Heart left ventricle (tissue), 16 donors: ENCODE measurements around the gene CUL4A. TPM values are rescaled to one million over a fixed set of nuclear protein-coding genes. Genes with fewer than 3 reads are reported as not detected.

ENCODE experiments used
- ATAC-seq, 4 donors: fragments of 200-7000 bp; cut with Tn5 transposase; one replicate each; pipeline ENCODE4 v1.9.1; 2020 to 2022; ENCODE audit warnings: moderate library complexity in 4 of 4, mild to moderate bottlenecking in 3 of 4, moderate number of reproducible peaks in 1 of 4
- DNase-seq, 5 donors: peaks; one replicate each; pipeline ENCODE4 v3.0.0-alpha.2; 2020
- H3K27ac ChIP-seq, 12 donors: fragments of 200-600 bp; sonication (generic) in 4 of 12; one replicate each; pipeline versions ENCODE4 v1.5.0 to v1.8.0; 2016 to 2022; ENCODE audit warnings: mild to moderate bottlenecking in 2 of 12
- H3K27me3 ChIP-seq, 9 donors: fragments of 200-600 bp; sonication (generic) in 2 of 9; one replicate each; pipeline versions ENCODE4 v1.5.1 to v1.8.0; 2016 to 2022; ENCODE audit warnings: mild to moderate bottlenecking in 3 of 9
- H3K36me3 ChIP-seq, 9 donors: fragments of 200-600 bp; sonication (generic) in 2 of 9; one replicate each; pipeline versions ENCODE4 v1.5.0 to v1.8.0; 2018 to 2022; ENCODE audit warnings: mild to moderate bottlenecking in 2 of 9
- H3K4me1 ChIP-seq, 12 donors: fragments of 200-600 bp; sonication (generic) in 4 of 12; one replicate each; pipeline versions ENCODE4 v1.5.0 to v1.8.0; 2016 to 2022; ENCODE audit warnings: mild to moderate bottlenecking in 3 of 12
- H3K4me3 ChIP-seq, 12 donors: fragments of 200-600 bp; sonication (generic) in 4 of 12; one replicate each; pipeline versions ENCODE4 v1.5.0 to v1.8.0; 2017 to 2022; ENCODE audit warnings: mild to moderate bottlenecking in 9 of 12, moderate library complexity in 4 of 12
- H3K9me3 ChIP-seq, 12 donors: fragments of 200-600 bp; sonication (generic) in 4 of 12; one replicate each; pipeline versions ENCODE4 v1.5.0 to v1.8.0; 2016 to 2022; ENCODE audit warnings: mild to moderate bottlenecking in 1 of 12
- CTCF ChIP-seq, 12 donors: fragments of 200-600 bp; sonication (generic) in 4 of 12; IDR thresholded peaks; one replicate each; pipeline versions ENCODE4 v1.5.0 to v1.8.0; 2018 to 2022; ENCODE audit warnings: antibody characterized with exemption in 12 of 12, mild to moderate bottlenecking in 5 of 12
- POLR2A ChIP-seq, 2 donors: fragments of 450-650 bp; IDR thresholded peaks; one replicate each; pipeline ENCODE4 v1.6.1; 2017; ENCODE audit warnings: antibody characterized with exemption in 2 of 2, mild to moderate bottlenecking in 2 of 2, moderate library complexity in 2 of 2
- WGBS, 4 donors: extraction: QIAGEN DNeasy Blood & Tissue Kit in 2 of 4; methylation state at CpG; one replicate each; pipeline versions ENCODE4 v1.1.5 to v1.1.7; 2013 to 2018; 5-methylcytosine and 5-hydroxymethylcytosine counted together
- intact Hi-C, 10 donors: fragments of 100-400 bp; cut with DNase I; formaldehyde crosslinking; loops; one replicate each; pipeline versions ENCODE4 v1.11.1 to v1.14.2; 2022
- polyA plus RNA-seq, 2 donors: library from polyadenylated mRNA; stranded (reverse); fragments of 200-250 nt; gene quantifications; one replicate each; pipeline ENCODE4 v1.2.3, GENCODE V29; 2013
- total RNA-seq, 9 donors: library from RNA; depleted of rRNA in 2 of 9; stranded (reverse); fragments of >200 nt in 2 of 9; fragmentation: NEBNext Ultra II Directional in 3 of 9; extraction: Animal tissue kit (Norgen Biotek cat#: 25700) in 3 of 9; gene quantifications; one replicate each; pipeline versions ENCODE4 v1.1.0 to v1.2.4, GENCODE V29; 2016 to 2023
- donor health status: ischemic (EF 13 %, LVEDD 7.1; RV severe dilation, severe dysfunction).
- donor health status: healthy with polysubstance abuse.
- donor health status: DM: no; HTN: yes; CAD: no.
- donor health status: DM: no; HTN: no; CAD: no.
- donor health status: ischemic (EF 25% LVEDD 6.9; RV normal size, moderate dysfunction).
- donor health status: ischemic (EF 25% LVEDD 5.7; RV mildly dilated, moderate dysfunction).
- donor health status: healthy.
- donor health status: DM: yes; HTN: yes; CAD: no.
- donor health status: ischemic (EF 35%, LVEDD 5.7; RV mildly dilated, moderate dysfunction).
- donor health status: nonischemic (EF 11% LVEDD 7.7; RV severe dilation, severe dysfunction).
- donor health status: DM: yes; HTN: yes; CAD: no.
- donor health status: PGD.
- donor health status: ischemic (EF 29% LVEDD 5.4; RV normal size, mild dysfunction).
- donor health status: nonischemic (EF 23%, LVEDD 6.1; RV moderate dilation, normal function).

CUL4A gene
- total and polyA plus RNA-seq, 11 donors = 29.7 to 121 (median 109) TPM

GRCh38 chr13:113298043-113298945 is 88.9 kb downstream of the CUL4A start:
- no peaks in the 10 kb centered on the region for H3K9me3 ChIP-seq
- WGBS, 4 donors = 36 to 41% (median 37%) methylated on average over 19 of the region's 19 CpGs
- intact Hi-C loops = loop anchor here in 4 of 10 donors (5.0 to 10.0 kb wide), 3 partner anchors 81 to 97 kb away; no protein-coding TSS in a partner anchor
- peaks cover 0 to 21% (median 5%) of the 10 kb centered on the region in 9 donors for H3K36me3 ChIP-seq
- peak overlapping the region in 8 of 12 donors; percentile 88 to 95 (median 92) for H3K27ac ChIP-seq
- ATAC-seq (no peak), DNase-seq (no peak)
- no peak for TF ChIP-seq POLR2A (IDR thresholded peaks at IDR 0.05)
- no peak for TF ChIP-seq CTCF (IDR thresholded peaks at IDR 0.05)
- H3K27me3 ChIP-seq = no peaks in the 10 kb centered on the region
- peaks cover 0 to 51% (median 23%) of the 10 kb centered on the region in 12 donors for H3K4me1 ChIP-seq
- peak overlapping the region; percentile 77 to 98 (median 88) for H3K4me3 ChIP-seq

GRCh38 chr13:113299951-113300350 is 90.5 kb downstream of the CUL4A start:
- ATAC-seq (no peak), DNase-seq (no peak)
- no peaks in the 10 kb centered on the region for H3K27me3 ChIP-seq
- no peak overlapping the region for H3K4me3 ChIP-seq
- WGBS, 4 donors = 85 to 88% (median 86%) methylated on average over 7 of the region's 7 CpGs
- peaks cover 0 to 23% (median 6%) of the 10 kb centered on the region in 9 donors for H3K36me3 ChIP-seq
- peaks cover 0 to 57% (median 24%) of the 10 kb centered on the region in 12 donors for H3K4me1 ChIP-seq
- TF ChIP-seq POLR2A (IDR thresholded peaks at IDR 0.05) = no peak
- no peak for TF ChIP-seq CTCF (IDR thresholded peaks at IDR 0.05)
- H3K27ac ChIP-seq = peak overlapping the region in 1 of 12 donors; percentile 32
- intact Hi-C loops = loop anchor here in 4 of 10 donors (5.0 to 10.0 kb wide), 3 partner anchors 83 to 95 kb away; no protein-coding TSS in a partner anchor
- H3K9me3 ChIP-seq = no peaks in the 10 kb centered on the region

DNA sequence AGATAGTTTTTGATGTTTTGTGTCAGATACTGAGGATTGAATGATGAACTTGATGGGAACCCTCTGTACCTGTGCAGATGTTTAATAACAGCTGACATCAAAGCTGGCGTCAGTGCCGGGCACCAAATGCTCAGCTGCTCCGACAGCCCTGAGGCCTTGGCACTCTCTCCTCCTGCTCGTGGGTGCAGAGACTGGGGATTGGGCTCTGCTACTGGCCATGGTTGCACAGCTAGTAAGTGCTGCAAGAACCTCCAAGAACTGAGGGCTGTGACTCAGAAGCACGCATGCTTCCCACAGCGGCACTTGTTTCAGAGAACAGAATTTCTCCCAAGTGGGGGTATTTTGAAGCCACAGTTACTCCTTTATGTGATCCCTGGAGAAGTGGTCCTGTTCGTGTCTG is 93.6 kb downstream of the CUL4A start:
- H3K9me3 ChIP-seq = no peaks in the 10 kb centered on the region
- H3K36me3 ChIP-seq = peaks cover 0 to 42% (median 6%) of the 10 kb centered on the region in 9 donors
- TF ChIP-seq CTCF (IDR thresholded peaks at IDR 0.05) (no peak), POLR2A (IDR thresholded peaks at IDR 0.05) (no peak)
- no peak overlapping the region for H3K4me3 ChIP-seq
- ATAC-seq = peak in 1 of 4 donors; percentile 38
- no peaks in the 10 kb centered on the region for H3K27me3 ChIP-seq
- DNase-seq = no peak
- WGBS, 4 donors = 78 to 91% (median 87%) methylated on average over 3 to 7 of the region's 7 CpGs
- intact Hi-C loops = no loop called here
- no peak overlapping the region for H3K27ac ChIP-seq
- peaks cover 0 to 55% (median 15%) of the 10 kb centered on the region in 12 donors for H3K4me1 ChIP-seq

- Histone ChIP-seq H3K4me1 (peaks cover 0 to 43% (median 3%) of the 10 kb centered on the region in 12 donors), H3K27ac (no peak overlapping the region), H3K36me3 (peaks cover 0 to 47% (median 12%) of the 10 kb centered on the region in 9 donors), H3K4me3 (no peak overlapping the region), H3K9me3 (no peaks in the 10 kb centered on the region), H3K27me3 (no peaks in the 10 kb centered on the region)
- 84 to 91% (median 86%) methylated on average over 7 of the region's 7 CpGs for WGBS, 4 donors
- DNase-seq = no peak
- intact Hi-C loops = no loop called here
- ATAC-seq = no peak
- TF ChIP-seq CTCF (IDR thresholded peaks at IDR 0.05) (no peak), POLR2A (IDR thresholded peaks at IDR 0.05) (no peak)
Measured at GRCh38 chr13:113304121-113304520, 94.7 kb downstream of the CUL4A start.
